Activated CD4-positive, alpha-beta T cell treated with anti-CD3 and anti-CD28 coated beads, Interleukin-2, amount 50 U/mL, for 24 hours (primary cell): ENCODE measurements around the gene VIPR1.

Experiments
- DNase-seq, 2 donors: peaks; one replicate each; pipeline ENCODE4 v3.0.0-alpha.2; 2020; ENCODE audit warnings: low read depth in 1 of 2, low spot score in 1 of 2

Gene VIPR1

GRCh38 chr3:42509111-42509510 is 6.7 kb downstream of the VIPR1 start:
- no peak for DNase-seq

DNA sequence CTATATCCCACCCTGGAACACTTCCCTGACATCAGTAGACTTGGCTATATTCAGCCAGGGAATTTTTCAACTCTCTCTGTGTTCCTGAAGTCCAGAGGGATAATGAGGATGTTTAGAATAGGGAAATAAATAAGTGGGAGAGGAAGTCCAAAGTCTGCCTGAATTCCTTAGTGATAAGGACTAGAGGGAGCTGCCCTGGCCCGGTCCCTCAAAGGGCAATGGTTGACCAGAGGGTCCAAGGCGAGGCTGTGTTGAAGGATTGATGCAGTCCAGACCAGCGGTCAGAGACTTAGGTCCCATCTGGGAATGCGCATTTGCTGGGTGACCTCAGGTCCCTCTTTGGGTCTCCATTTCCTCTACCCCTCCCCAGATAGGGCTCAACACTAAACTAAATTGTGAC is 7.9 kb downstream of the VIPR1 start:
- no peak for DNase-seq

GRCh38 chr3:42511201-42511600 is 8.8 kb downstream of the VIPR1 start:
- no peak for DNase-seq

DNA sequence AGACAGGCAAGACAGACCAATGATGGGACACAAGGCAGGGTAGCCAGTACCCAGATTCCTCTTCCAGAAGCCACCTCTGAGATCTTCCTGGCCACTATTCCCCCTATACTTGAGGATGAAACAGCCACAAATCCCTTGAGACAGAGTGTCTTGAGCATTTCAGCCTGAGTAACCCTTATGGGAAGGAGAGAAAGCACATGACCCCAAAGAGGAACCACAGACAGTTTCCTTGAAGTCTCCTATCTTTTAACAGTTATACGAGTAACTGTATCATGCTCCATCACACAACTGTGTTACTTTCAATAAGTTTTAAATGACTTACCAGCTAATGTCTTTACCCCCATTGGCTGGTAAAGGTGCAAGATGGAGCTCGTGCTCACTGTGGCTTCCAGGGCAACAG is 9.3 kb downstream of the VIPR1 start:
- DNase-seq, result no peak

GRCh38 chr3:42513121-42513520 is 10.7 kb downstream of the VIPR1 start:
- no peak for DNase-seq

GRCh38 chr3:42513521-42513920 is 11.1 kb downstream of the VIPR1 start:
- DNase-seq, result no peak

DNA sequence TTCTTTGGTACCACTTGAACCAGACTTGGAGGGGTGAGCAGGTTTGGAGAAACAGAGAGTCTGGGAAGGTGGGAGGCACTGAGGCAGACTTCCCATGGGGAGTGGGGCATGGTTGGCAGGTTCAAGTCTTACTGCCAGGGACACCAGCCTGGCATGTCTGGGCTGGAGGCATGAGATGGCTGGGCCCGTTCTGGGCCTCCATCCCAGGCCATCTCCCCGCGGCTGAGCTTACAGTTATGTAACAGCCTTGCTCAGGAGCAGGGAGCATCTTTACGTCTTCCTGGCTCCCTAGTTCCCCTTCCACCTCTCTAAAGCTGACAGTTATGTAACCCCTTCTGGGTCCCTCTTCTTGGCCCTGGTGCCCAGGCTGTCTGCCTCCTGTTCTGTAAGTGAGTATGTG is 12.4 kb downstream of the VIPR1 start:
- no peak for DNase-seq

DNA sequence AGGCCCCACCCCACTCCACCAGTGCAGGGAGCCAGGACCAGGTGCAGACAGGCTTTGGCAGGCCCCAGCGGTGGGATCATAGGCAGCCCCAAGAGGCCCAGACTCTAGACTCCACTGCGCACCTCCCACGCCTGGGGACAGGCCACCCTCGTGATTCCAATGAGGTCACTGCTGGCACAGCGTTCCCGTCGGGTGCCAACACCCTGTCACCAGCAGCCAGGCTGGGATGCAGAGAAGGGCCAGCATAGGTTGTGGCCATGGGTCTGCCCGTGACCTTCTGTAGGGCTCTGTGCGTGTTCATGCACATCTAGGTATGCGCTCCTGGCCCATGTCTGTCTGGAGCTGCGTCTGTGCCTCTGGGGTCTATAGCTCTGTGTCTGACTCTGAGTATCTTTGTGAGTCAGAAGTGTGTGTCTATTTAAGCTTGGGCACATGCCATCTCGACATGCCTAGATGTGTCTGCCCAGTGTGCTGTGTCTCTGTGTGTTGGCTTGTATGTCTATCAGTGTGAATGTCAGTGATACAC is 13.0 kb downstream of the VIPR1 start:
- DNase-seq, result no peak

GRCh38 chr3:42515976-42516375 is 13.5 kb downstream of the VIPR1 start:
- no peak for DNase-seq

- DNase-seq, result no peak
These were observed 14.0 kb downstream of the VIPR1 start for GRCh38 chr3:42516443-42516842.

- no peak for DNase-seq
These were observed 14.7 kb downstream of the VIPR1 start for GRCh38 chr3:42517117-42517516.

GRCh38 chr3:42518800-42519567 is 16.5 kb downstream of the VIPR1 start:
- no peak for DNase-seq

DNA sequence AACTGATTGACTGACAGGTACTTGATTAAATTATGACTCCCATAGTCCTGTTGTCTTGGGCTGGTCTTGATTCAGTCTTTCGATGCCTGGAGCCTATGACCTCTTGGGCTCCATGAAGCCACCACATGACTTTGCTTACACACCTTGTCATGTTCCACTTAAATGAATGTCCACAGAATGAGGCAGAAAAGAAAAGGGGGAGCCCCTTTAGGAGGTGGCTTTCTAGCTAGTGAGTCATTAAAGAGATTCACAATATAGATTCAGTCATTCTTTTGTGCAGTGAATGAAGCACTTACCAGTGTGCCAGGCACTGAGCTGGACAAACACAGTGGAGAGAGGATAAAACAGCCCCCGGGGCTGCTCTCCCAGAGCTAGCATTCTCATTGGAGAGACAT is 17.1 kb downstream of the VIPR1 start:
- DNase-seq, result peak in 1 of 2 donors; percentile 24

DNA sequence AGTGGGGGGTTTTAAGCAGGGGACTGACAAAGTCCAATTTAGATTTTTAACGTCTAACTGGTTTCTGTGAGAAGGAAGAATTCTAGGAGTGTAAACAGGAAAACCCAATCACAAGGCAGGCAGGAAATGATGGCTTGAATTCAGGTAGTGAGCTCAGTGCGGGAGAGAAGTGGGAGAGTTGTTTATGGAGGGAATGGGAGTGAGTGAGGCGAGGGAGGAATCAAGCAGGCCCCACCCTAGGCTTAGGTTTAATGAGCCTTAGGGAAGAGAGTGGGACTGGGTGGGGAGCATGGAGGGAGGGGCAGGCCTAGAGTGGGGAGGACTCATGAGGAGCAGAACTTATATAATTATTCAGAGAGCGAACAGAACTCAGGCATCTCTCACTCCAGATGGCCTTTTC is 17.9 kb downstream of the VIPR1 start:
- no peak for DNase-seq

GRCh38 chr3:42520906-42521305 is 18.5 kb downstream of the VIPR1 start:
- DNase-seq, result no peak

DNA sequence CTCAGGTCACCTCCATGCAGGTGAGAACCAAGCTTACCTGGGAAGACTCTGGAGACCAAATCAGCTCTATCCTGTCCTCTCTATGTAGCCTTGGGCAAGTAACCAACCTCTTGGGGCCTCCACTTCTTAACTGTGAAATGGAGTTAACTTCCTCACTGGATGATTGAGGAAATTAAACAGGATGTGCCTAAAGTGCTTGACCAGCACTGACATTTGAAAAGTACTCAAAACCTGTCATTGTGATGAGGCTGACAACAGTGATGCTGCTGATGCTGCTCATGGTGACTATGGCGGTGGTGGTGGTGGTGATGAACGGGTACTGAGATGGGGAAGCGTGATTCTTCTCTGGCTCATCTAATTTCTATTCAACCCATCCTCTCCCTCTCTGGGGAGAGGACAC is 22.3 kb downstream of the VIPR1 start:
- DNase-seq, result no peak

GRCh38 chr3:42525212-42525611 is 22.8 kb downstream of the VIPR1 start:
- DNase-seq, result no peak

GRCh38 chr3:42525736-42526345 is 23.4 kb downstream of the VIPR1 start:
- DNase-seq, result no peak

- DNase-seq, result peak in 1 of 2 donors; percentile 21
These were observed 24.3 kb downstream of the VIPR1 start for GRCh38 chr3:42526616-42527367.

- DNase-seq, result no peak
These were observed 25.0 kb downstream of the VIPR1 start for GRCh38 chr3:42527368-42527917.

- DNase-seq, result no peak
These were observed 27.0 kb downstream of the VIPR1 start for GRCh38 chr3:42529468-42529867.

DNA sequence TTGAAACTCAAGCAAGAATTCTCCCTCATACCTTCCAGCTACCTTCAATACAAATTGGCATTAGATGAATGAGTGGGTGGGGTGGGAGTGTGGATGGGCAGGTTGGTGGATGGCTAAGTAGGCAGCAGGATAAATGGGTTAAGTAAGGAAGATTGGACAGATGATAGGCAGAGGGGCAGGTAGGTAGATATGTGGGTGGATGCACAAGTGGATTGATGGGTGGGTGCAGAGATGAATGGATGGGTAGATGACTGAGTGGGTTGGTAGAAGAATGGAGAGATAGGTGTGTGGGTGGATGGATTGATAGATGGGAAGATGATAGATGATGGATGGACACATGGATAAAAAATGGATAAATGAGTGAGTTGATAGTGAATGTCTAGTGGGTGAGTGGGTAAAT is 27.6 kb downstream of the VIPR1 start:
- DNase-seq, result no peak
